Mucosa of rectum (tissue), 2 donors: ENCODE data around the gene A2ML1.
"Not testable (repeated sequence)": the region's sequence is repeated elsewhere in the genome, so short reads cannot be mapped to it uniquely, and the experiment has no call there.

ENCODE experiments used
- H3K27ac ChIP-seq, 2 donors: one replicate each; pipeline ENCODE4 v1.7.0; 2013; ENCODE audit warnings: inconsistent platforms in 2 of 2, low read depth in 2 of 2, low read length in 2 of 2
- H3K27me3 ChIP-seq, 2 donors: one replicate each; pipeline ENCODE4 v1.7.0; 2013; ENCODE audit warnings: low read length in 2 of 2; ENCODE audit not compliant: control insufficient read depth in 2 of 2, insufficient read depth in 2 of 2
- H3K36me3 ChIP-seq, 2 donors: one replicate each; pipeline ENCODE4 v1.7.0; 2013; ENCODE audit warnings: low read length in 2 of 2; ENCODE audit not compliant: control insufficient read depth in 2 of 2, insufficient read depth in 2 of 2
- H3K4me1 ChIP-seq, 2 donors: one replicate each; pipeline ENCODE4 v1.7.0; 2013; ENCODE audit warnings: low read length in 2 of 2, mild to moderate bottlenecking in 1 of 2; ENCODE audit not compliant: control insufficient read depth in 2 of 2, insufficient read depth in 2 of 2
- H3K4me3 ChIP-seq, 2 donors: one replicate each; pipeline ENCODE4 v1.7.0; 2013; ENCODE audit warnings: low read length in 2 of 2
- H3K9ac ChIP-seq, 2 donors: one replicate each; pipeline ENCODE4 v1.7.0; 2013; ENCODE audit warnings: low read length in 2 of 2, low read depth in 1 of 2, mild to moderate bottlenecking in 1 of 2
- H3K9me3 ChIP-seq, 2 donors: one replicate each; pipeline ENCODE4 v1.7.0; 2013; ENCODE audit warnings: low read length in 2 of 2; ENCODE audit not compliant: control insufficient read depth in 2 of 2
- donor health status: healthy.
- donor health status: Normal muscosa, but diverticular disease.

A2ML1 gene

DNA sequence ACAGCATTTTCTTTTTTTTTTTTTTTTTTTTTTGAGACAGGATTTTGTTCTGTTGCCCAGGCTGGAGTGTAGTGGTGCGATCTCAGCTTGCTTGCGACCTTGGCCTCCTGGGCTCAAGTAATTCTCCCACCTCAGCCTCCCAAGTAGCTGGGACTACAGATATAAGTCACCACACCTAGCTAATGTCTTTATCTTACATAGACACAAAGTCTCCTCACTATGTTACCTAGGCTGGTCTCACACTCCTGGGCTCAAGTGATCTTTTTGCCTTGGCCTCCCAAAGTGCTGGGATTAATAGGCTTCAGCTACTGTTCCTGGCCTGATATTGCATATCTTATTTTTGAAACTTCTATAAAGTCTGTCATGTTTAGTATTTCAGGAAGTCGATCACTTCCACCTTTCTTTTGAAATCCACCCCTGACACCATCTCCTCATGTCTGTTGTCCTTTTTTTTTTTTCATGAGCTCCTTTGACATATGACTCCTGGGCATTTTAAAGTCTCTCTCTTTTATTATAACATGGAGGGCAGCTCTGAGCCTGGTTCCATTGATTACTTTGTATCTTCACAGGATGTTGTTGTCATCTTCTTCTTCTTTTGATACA, 5.9 kb upstream of the A2ML1 start:
- Histone ChIP-seq H3K27ac (no peak overlapping the region), H3K27me3 (no peaks in the 10 kb centered on the region), H3K4me3 (no peak overlapping the region), H3K9me3 (no peaks in the 10 kb centered on the region), H3K4me1 (no peaks in the 10 kb centered on the region), H3K9ac (no peak overlapping the region), H3K36me3 (no peaks in the 10 kb centered on the region)

- no peak overlapping the region for H3K4me3 ChIP-seq
- H3K27me3 ChIP-seq = no peaks in the 10 kb centered on the region
- H3K27ac ChIP-seq = no peak overlapping the region
- H3K9me3 ChIP-seq = no peaks in the 10 kb centered on the region
- H3K4me1 ChIP-seq = no peaks in the 10 kb centered on the region
- no peak overlapping the region for H3K9ac ChIP-seq
- H3K36me3 ChIP-seq = no peaks in the 10 kb centered on the region
These were observed 4.6 kb upstream of the A2ML1 start for GRCh38 chr12:8817856-8818255.

- Histone ChIP-seq H3K9ac (no peak overlapping the region), H3K27ac (no peak overlapping the region)
These were observed 3.9 kb upstream of the A2ML1 start for GRCh38 chr12:8818526-8818925.

DNA sequence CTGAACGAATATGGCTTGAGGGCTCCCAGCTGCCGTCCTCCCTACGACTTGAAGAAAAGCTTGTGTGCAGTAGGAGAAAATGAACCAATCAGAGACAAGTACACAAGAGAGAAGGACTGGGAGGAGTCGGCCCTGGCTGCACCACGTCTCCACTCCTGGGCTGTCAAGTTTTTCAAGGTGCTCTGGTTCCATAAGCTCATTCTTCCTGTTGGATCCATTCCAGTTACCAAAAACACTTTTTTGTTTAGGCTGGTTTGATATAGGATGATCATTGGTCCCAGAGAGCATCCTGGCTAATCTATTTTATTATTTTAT, 2.8 kb upstream of the A2ML1 start:
- H3K27me3 ChIP-seq = no peaks in the 10 kb centered on the region
- no peaks in the 10 kb centered on the region for H3K36me3 ChIP-seq
- H3K27ac ChIP-seq = no peak overlapping the region
- H3K4me1 ChIP-seq = no peaks in the 10 kb centered on the region
- no peaks in the 10 kb centered on the region for H3K9me3 ChIP-seq
- no peak overlapping the region for H3K9ac ChIP-seq
- H3K4me3 ChIP-seq = no peak overlapping the region

More at GRCh38 chr12:8818526-8818925, 3.9 kb upstream of the A2ML1 start:
- Histone ChIP-seq H3K36me3 (no peaks in the 10 kb centered on the region), H3K4me3 (no peak overlapping the region), H3K27me3 (no peaks in the 10 kb centered on the region), H3K4me1 (no peaks in the 10 kb centered on the region), H3K9me3 (no peaks in the 10 kb centered on the region)

DNA sequence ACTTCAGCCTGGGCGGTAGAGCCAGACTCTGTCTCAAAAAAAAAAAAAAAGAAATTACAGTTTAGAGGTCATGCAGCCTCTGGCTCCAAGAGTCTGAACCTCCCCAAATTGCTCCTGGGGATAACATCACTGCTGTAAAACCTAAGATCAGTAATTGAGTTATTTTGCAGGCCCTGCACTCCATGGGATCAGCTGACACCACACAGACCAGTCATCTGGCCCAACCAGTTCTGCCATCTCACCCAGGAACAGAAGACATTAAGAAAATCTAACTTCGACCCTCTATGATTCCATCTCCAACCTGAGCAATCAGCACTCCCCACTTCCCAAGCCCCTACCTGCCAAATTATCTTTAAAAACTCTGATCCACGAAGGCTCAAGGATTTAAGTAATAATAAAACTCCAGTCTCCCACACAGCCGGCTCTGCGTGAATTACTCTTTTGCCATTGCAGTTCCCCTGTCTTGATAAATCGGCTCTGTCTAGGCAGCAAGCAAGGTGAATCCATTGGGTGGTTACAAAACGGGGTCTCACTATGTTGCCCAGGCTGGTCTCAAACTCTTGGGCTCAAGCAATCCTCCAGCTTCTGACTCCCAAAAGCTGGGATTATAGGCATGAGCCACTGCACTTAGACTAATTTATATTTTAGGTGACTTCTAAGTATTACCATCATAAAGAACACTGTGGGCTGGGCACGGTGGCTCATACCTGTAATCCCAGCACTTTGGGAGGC, 1.6 kb upstream of the A2ML1 start:
- not testable (repeated sequence) for H3K27ac ChIP-seq, H3K4me1 ChIP-seq, H3K27me3 ChIP-seq, H3K9me3 ChIP-seq, H3K4me3 ChIP-seq, H3K9ac ChIP-seq, H3K36me3 ChIP-seq

- Histone ChIP-seq H3K27me3 (no peaks in the 10 kb centered on the region), H3K9me3 (no peaks in the 10 kb centered on the region), H3K4me1 (no peaks in the 10 kb centered on the region), H3K9ac (no peak overlapping the region), H3K4me3 (no peak overlapping the region), H3K36me3 (no peaks in the 10 kb centered on the region), H3K27ac (no peak overlapping the region)
These were observed 830 bp upstream of the A2ML1 start for GRCh38 chr12:8821591-8821990.

DNA sequence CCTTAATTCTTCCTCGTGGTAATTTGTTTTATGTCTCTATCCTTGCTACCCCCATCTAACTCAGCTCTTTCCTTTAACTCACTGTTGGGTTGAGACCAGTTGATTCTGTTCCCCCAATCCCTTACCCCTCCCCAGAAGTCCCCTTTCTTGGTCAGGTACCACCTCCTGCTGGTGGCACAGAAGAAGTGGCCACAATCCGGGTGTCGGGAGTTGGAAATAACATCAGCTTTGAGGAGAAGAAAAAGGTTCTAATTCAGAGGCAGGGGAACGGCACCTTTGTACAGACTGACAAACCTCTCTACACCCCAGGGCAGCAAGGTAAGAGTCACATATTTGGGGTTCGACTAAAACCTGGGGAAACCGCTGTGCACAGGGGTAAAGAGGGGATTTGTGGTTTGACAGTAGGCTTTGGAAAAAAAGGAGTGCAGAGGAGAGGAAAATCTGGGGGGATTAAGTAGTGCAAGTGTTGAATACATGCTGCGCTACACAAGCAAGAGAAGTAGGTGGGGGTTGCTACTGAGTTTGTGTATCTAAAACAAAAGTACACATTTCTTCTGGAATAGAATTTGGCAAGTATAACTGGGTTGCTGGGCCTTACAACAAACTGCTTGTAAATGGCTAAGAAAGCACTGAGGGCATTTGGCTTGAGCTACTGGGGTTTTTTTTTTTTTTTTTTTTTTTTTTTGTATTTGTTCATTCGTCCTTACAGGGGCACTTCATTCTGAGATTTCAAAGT, 1.3 kb downstream of the A2ML1 start:
- no peaks in the 10 kb centered on the region for H3K9me3 ChIP-seq
- no peaks in the 10 kb centered on the region for H3K4me1 ChIP-seq
- no peak overlapping the region for H3K9ac ChIP-seq
- no peaks in the 10 kb centered on the region for H3K36me3 ChIP-seq
- no peaks in the 10 kb centered on the region for H3K27me3 ChIP-seq
- H3K4me3 ChIP-seq = no peak overlapping the region
- no peak overlapping the region for H3K27ac ChIP-seq

- H3K27me3 ChIP-seq = no peaks in the 10 kb centered on the region
- no peaks in the 10 kb centered on the region for H3K4me1 ChIP-seq
- H3K27ac ChIP-seq = no peak overlapping the region
- H3K9me3 ChIP-seq = no peaks in the 10 kb centered on the region
- no peaks in the 10 kb centered on the region for H3K36me3 ChIP-seq
- H3K4me3 ChIP-seq = no peak overlapping the region
- H3K9ac ChIP-seq = no peak overlapping the region
These were observed 5.3 kb downstream of the A2ML1 start for GRCh38 chr12:8827551-8828256.

DNA sequence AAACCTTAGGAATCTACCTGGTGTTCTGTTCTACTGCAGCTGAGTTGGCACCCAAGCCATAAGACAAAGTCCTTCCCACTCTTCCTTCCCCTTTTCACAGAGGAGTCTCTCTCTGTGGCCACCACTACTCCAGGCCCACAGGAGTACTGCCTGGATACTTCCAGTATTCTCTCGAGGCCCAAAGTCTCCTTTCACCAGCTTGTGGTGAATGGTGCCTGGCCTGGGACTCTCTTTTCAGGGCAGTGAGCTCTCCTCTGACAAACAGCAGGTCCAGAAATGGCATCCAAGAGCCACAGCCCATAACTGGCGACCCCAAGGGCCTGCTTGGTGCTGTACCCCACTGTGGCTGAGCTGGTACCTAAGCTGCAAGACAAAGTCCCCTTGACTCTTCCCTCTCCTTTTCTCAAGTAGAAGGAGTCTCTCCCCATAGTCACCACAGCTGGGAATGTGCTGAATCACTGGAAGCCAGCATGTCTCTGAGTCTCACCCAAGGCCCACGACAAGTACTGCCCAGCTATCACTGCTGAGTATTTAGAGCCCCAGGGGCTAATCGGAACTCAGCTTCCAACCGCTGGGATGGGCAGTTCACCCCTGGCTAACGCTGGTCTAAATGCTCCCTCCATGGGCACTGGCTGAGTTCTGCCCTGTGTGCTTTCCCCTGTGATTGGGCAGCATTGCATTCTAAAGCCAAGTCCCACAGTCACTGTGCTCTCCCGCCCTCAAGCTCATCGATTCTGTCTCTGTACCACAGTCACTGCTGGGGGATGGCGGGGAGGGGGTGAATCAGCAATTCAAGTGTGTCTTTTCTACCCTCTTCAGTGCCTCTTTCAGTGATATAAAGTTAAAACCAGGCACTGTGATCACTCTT, 6.1 kb downstream of the A2ML1 start:
- Histone ChIP-seq H3K9ac (no peak overlapping the region), H3K9me3 (no peaks in the 10 kb centered on the region), H3K4me1 (no peaks in the 10 kb centered on the region), H3K4me3 (no peak overlapping the region), H3K36me3 (no peaks in the 10 kb centered on the region), H3K27me3 (no peaks in the 10 kb centered on the region), H3K27ac (no peak overlapping the region)
